HG02798 (cell line): ENCODE results near the gene CALML6.

Source experiments
- ATAC-seq: cut with Tn5 transposase; IDR thresholded peaks from one replicate; pipeline ENCODE4 v1.9.1; 2021; ENCODE audit warnings: mild to moderate bottlenecking; ENCODE audit not compliant: unreplicated experiment, poor library complexity

The CALML6 gene

DNA sequence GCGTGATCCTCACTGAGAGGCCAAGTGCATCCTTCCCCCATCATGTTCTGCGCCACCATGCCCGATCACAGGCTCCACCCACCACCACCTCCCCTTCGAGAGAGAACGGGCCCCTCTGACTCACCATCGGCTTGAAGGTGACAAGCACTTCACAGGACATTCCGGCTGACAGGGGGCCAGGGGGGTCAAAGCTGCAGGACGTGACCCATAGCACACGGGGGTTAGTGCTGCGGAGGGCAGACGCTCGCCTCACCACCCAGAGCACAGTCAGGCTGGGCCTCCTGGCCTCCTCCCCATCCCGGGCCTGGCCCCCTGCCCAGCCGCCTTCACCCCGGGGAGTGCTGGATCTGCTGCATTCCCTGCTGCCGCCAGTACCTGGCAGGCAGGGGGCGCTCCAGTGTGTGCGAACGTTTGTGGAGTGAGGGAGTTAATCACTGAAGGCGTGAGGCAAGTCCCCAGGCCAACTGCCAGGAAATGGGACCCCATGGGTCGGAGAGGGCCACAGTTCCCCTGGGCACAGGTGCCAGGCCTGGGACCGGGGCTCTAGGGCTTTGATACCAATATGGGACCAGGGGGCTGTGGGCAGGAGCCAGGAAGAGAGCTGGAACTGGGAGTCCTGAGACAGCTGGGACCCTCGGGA, 44.9 kb downstream of the CALML6 start:
- no peak for ATAC-seq

DNA sequence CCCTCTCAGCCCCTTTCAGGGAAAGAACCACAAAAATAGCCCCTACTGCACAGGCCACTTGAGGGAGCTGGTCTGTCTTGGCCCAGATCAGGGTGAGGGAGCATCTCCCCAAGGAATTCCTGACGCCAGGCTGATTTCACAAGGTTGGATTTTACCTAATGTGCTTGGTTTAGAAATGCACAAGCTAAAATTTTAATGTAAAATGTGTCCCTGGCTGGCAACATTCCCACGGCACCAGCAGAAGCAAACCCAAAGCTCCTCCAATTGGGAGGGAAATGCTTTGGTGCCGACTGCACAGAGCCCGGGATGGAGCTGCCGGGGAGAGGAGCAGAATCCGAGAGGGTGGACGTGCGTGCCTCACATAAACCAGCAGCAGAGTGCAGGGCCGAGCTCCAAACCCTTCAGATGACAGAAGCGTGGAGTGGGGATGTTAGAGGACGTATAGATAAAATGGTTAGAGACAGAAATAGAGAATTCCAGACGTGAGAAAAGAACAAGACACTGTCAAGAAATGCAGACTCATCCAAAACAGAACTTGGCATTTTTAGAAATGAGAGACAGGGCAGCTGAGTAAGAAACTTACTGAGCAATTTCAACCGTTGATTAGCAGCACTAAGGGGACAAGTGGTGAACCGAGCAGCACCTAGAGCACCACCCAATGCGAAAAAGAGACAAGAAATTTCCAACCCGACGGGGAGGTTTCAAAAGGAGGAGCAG, 45.6 kb downstream of the CALML6 start:
- no peak for ATAC-seq

- no peak for ATAC-seq
Observed at GRCh38 chr1:1962752-1963151, 47.7 kb downstream of the CALML6 start.

DNA sequence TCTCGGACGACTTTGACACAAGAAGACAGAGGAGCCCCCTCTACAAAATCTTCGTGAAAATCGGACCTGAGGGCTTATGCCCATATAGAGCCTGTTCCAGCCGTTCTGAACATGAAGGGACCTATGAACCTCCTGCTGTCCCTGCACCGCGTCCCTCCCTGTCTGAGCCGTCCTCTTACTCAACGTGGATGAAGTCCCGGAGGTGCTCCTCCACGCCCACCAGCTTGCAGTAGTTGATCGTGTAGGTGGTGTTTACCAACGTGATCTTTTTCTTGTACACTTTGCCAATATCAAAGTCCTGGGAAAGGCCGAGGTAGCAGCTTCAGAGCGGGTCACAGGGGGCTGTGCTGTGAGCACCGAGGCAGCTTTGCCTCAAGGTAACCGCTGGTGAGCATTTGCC, 48.5 kb downstream of the CALML6 start:
- no peak for ATAC-seq

GRCh38 chr1:1964811-1965210, 49.8 kb downstream of the CALML6 start:
- ATAC-seq = no peak

GRCh38 chr1:1965546-1965945, 50.5 kb downstream of the CALML6 start:
- no peak for ATAC-seq

GRCh38 chr1:1966071-1966740, 51.1 kb downstream of the CALML6 start:
- no peak for ATAC-seq
